HEK293 (cell line): ENCODE data around the gene DNAJB2.

Experiments
- ZNF239 ChIP-seq: fragments of 450-650 bp; formaldehyde crosslinking; IDR thresholded peaks from 2 replicates; pipeline ENCODE4 v1.5.1; 2016; ENCODE audit warnings: missing biosample characterization, missing genetic modification characterization
- ZNF37A ChIP-seq: fragments of 450-650 bp; IDR thresholded peaks from 2 replicates; pipeline ENCODE4 v1.5.1; 2018; ENCODE audit warnings: missing biosample characterization, missing genetic modification characterization
- ZNF426 ChIP-seq: fragments of 450-650 bp; formaldehyde crosslinking; IDR thresholded peaks from 2 replicates; pipeline ENCODE4 v1.5.1; 2017; ENCODE audit warnings: missing biosample characterization, missing genetic modification characterization, mild to moderate bottlenecking, inconsistent platforms, moderate library complexity
- ZNF501 ChIP-seq: fragments of 450-650 bp; formaldehyde crosslinking; IDR thresholded peaks from 2 replicates; pipeline ENCODE4 v1.5.1; 2016; ENCODE audit warnings: missing biosample characterization, missing genetic modification characterization
- ZNF560 ChIP-seq: fragments of 450-650 bp; formaldehyde crosslinking; IDR thresholded peaks from 2 replicates; pipeline ENCODE4 v1.5.1; 2017; ENCODE audit warnings: missing biosample characterization, missing genetic modification characterization, borderline replicate concordance
- TF ChIP-seq, protein P1 (sequence below): fragments of 450-650 bp; formaldehyde crosslinking; IDR thresholded peaks from 2 replicates; pipeline ENCODE4 v1.5.1; 2016; ENCODE audit warnings: missing biosample characterization, missing genetic modification characterization
- TF ChIP-seq, protein P2 (sequence below): fragments of 450-650 bp; formaldehyde crosslinking; IDR thresholded peaks from 2 replicates; pipeline ENCODE4 v1.5.1; 2016; ENCODE audit warnings: missing biosample characterization, missing genetic modification characterization
- TF ChIP-seq, protein P3 (sequence below): fragments of 450-650 bp; formaldehyde crosslinking; IDR thresholded peaks from 2 replicates; pipeline ENCODE4 v1.5.1; 2016; ENCODE audit warnings: missing biosample characterization, missing genetic modification characterization

DNA sequence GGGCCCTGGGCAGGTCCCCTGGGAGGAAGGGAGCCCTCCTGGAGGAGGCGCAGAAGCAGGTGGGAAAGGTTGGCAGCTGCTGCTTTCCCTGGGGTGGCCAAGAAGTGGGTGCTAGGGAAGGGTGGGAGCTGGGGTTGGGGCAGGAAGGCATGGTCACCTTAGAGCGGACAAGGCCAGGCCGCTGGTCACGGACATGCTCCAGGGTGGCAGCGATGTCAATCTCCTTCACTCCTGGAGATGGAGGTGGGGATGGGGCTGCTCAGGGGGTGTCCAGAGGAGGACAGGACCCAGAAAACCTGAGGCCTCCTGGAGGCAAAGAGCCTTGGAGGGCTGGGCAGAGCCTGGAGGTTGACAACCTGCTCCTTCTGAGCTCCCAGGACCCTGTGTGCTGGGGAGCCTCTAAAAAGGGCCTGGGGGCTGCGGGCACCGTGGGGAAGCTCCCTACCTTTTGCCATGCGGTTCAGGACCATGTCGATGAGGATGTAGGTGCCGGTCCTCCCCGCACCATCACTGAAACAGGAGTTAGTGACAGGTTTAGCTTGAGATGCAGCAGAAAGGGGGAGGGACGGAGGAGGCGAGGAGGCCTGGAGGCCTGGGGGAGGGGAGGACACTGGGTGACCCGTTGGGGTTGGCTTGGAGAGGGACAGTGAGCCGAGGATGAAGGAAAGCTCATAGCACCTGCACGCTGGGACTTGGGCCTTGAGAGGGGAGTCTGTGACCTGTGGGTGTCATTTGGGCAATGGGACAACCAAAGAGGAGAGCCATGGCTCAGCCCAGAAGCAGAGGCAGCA is 11.4 kb downstream of the DNAJB2 start:
- TF ChIP-seq ZNF560 (tag by site-specific recombination) (no peak), ZNF501 (no peak), ZNF37A (tag by site-specific recombination) (no peak), ZNF239 (tag by site-specific recombination) (no peak), ZNF426 (tag by site-specific recombination) (no peak)
- TF ChIP-seq, protein P1, sequence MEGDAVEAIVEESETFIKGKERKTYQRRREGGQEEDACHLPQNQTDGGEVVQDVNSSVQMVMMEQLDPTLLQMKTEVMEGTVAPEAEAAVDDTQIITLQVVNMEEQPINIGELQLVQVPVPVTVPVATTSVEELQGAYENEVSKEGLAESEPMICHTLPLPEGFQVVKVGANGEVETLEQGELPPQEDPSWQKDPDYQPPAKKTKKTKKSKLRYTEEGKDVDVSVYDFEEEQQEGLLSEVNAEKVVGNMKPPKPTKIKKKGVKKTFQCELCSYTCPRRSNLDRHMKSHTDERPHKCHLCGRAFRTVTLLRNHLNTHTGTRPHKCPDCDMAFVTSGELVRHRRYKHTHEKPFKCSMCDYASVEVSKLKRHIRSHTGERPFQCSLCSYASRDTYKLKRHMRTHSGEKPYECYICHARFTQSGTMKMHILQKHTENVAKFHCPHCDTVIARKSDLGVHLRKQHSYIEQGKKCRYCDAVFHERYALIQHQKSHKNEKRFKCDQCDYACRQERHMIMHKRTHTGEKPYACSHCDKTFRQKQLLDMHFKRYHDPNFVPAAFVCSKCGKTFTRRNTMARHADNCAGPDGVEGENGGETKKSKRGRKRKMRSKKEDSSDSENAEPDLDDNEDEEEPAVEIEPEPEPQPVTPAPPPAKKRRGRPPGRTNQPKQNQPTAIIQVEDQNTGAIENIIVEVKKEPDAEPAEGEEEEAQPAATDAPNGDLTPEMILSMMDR (tag by site-specific recombination), result no peak
- TF ChIP-seq, protein P2, sequence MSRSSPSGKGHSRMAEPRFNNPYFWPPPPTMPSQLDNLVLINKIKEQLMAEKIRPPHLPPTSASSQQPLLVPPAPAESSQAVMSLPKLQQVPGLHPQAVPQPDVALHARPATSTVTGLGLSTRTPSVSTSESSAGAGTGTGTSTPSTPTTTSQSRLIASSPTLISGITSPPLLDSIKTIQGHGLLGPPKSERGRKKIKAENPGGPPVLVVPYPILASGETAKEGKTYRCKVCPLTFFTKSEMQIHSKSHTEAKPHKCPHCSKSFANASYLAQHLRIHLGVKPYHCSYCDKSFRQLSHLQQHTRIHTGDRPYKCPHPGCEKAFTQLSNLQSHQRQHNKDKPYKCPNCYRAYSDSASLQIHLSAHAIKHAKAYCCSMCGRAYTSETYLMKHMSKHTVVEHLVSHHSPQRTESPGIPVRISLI (tag by site-specific recombination), result no peak
- TF ChIP-seq, protein P3, sequence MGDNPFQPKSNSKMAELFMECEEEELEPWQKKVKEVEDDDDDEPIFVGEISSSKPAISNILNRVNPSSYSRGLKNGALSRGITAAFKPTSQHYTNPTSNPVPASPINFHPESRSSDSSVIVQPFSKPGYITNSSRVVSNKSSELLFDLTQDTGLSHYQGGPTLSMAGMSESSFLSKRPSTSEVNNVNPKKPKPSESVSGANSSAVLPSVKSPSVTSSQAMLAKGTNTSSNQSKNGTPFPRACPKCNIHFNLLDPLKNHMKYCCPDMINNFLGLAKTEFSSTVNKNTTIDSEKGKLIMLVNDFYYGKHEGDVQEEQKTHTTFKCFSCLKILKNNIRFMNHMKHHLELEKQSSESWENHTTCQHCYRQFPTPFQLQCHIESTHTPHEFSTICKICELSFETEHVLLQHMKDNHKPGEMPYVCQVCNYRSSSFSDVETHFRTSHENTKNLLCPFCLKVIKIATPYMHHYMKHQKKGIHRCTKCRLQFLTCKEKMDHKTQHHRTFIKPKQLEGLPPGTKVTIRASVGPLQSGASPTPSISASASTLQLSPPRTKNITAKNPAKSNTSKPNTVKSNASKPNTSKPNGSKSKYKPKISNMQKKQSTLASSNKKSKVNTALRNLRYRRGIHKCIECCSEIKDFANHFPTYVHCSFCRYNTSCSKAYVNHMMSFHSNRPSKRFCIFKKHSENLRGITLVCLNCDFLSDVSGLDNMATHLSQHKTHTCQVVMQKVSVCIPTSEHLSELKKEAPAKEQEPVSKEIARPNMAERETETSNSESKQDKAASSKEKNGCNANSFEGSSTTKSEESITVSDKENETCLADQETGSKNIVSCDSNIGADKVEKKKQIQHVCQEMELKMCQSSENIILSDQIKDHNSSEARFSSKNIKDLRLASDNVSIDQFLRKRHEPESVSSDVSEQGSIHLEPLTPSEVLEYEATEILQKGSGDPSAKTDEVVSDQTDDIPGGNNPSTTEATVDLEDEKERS (tag by site-specific recombination), result no peak
